ENCODE results near the gene MGRN1.

MGRN1 gene

GRCh38 chr16:4675864-4676786 lies 51.5 kb downstream of the MGRN1 start (continued):
- TF ChIP-seq CSRNP3 (CRISPR knock-in tag; IDR thresholded peaks at IDR 0.05) (no peak), CSDC2 (CRISPR knock-in tag; IDR thresholded peaks at IDR 0.05) (no peak), ZFP3 (CRISPR knock-in tag; IDR thresholded peaks at IDR 0.05) (no peak), TOX (CRISPR knock-in tag; IDR thresholded peaks at IDR 0.05; ENCODE audit: borderline replicate concordance) (no peak), ESRRG (CRISPR knock-in tag; IDR thresholded peaks at IDR 0.05) (no peak), PPARA (CRISPR knock-in tag; IDR thresholded peaks at IDR 0.05; ENCODE audit: borderline replicate concordance) (no peak), ZC3H10 (CRISPR knock-in tag; IDR thresholded peaks at IDR 0.05) (no peak), CREB5 (CRISPR knock-in tag; IDR thresholded peaks at IDR 0.05; ENCODE audit: low read depth) (no peak), SNAI2 (CRISPR knock-in tag; IDR thresholded peaks at IDR 0.05) (no peak), ARNTL (CRISPR knock-in tag; IDR thresholded peaks at IDR 0.05; ENCODE audit: borderline replicate concordance, low read depth) (no peak)

GRCh38 chr16:4676831-4677230 lies 52.2 kb downstream of the MGRN1 start:
- no peak for ATAC-seq
- TF ChIP-seq BACH2 (CRISPR knock-in tag; IDR thresholded peaks at IDR 0.05; ENCODE audit: borderline replicate concordance) (no peak), ZC3H10 (CRISPR knock-in tag; IDR thresholded peaks at IDR 0.05) (no peak), ZFP30 (CRISPR knock-in tag; IDR thresholded peaks at IDR 0.05) (no peak), CSRNP3 (CRISPR knock-in tag; IDR thresholded peaks at IDR 0.05) (no peak), CREB5 (CRISPR knock-in tag; IDR thresholded peaks at IDR 0.05; ENCODE audit: low read depth) (no peak)

GRCh38 chr16:4677390-4677789 lies 52.8 kb downstream of the MGRN1 start:
- TF ChIP-seq ZC3H10 (CRISPR knock-in tag; IDR thresholded peaks at IDR 0.05) (no peak), ZNF70 (CRISPR knock-in tag; IDR thresholded peaks at IDR 0.05) (no peak)
- no peak for ATAC-seq

GRCh38 chr16:4677994-4678393 lies 53.4 kb downstream of the MGRN1 start:
- ATAC-seq: no peak
- TF ChIP-seq ESRRG (CRISPR knock-in tag; IDR thresholded peaks at IDR 0.05) (no peak), ZNF565 (CRISPR knock-in tag; conservative IDR thresholded peaks at IDR 0.05; ENCODE audit: low read depth) (no peak), TOX (CRISPR knock-in tag; IDR thresholded peaks at IDR 0.05; ENCODE audit: borderline replicate concordance) (no peak), ZC3H10 (CRISPR knock-in tag; IDR thresholded peaks at IDR 0.05) (no peak)

- no peak for TF ChIP-seq ZC3H10 (CRISPR knock-in tag; IDR thresholded peaks at IDR 0.05)
- ATAC-seq: no peak
Measured at GRCh38 chr16:4678596-4678995, 54.0 kb downstream of the MGRN1 start.

- ATAC-seq: no peak
- TF ChIP-seq PATZ1 (CRISPR knock-in tag; IDR thresholded peaks at IDR 0.05; ENCODE audit: borderline replicate concordance) (no peak), ZNF8 (CRISPR knock-in tag; IDR thresholded peaks at IDR 0.05) (no peak), CSRNP3 (CRISPR knock-in tag; IDR thresholded peaks at IDR 0.05) (no peak), ZNF565 (CRISPR knock-in tag; conservative IDR thresholded peaks at IDR 0.05; ENCODE audit: low read depth) (no peak), SNAI2 (CRISPR knock-in tag; IDR thresholded peaks at IDR 0.05) (no peak), ARNTL (CRISPR knock-in tag; IDR thresholded peaks at IDR 0.05; ENCODE audit: borderline replicate concordance, low read depth) (no peak), ZFP3 (CRISPR knock-in tag; IDR thresholded peaks at IDR 0.05) (no peak), ZC3H10 (CRISPR knock-in tag; IDR thresholded peaks at IDR 0.05) (no peak), OSR1 (CRISPR knock-in tag; IDR thresholded peaks at IDR 0.05) (no peak), ZNF70 (CRISPR knock-in tag; IDR thresholded peaks at IDR 0.05) (no peak), PPARA (CRISPR knock-in tag; IDR thresholded peaks at IDR 0.05; ENCODE audit: borderline replicate concordance) (no peak), ZFP30 (CRISPR knock-in tag; IDR thresholded peaks at IDR 0.05) (no peak)
Measured at GRCh38 chr16:4679156-4679849, 54.7 kb downstream of the MGRN1 start.

Measured in SK-N-SH treated with all-trans-retinoic acid at 6 μM for 48 hours (cell line).